HL-60 (cell line): ENCODE data around the gene SOX8.

ENCODE experiments used
- TF ChIP-seq, protein P1 (sequence below): IDR thresholded peaks from one replicate; pipeline ENCODE4 v1.5.1; 2011; ENCODE audit warnings: low read length, control low read depth, inconsistent platforms; ENCODE audit not compliant: insufficient read depth
- TF ChIP-seq, protein P2 (sequence below): IDR thresholded peaks from 2 replicates; pipeline ENCODE4 v1.6.1; 2012; ENCODE audit warnings: low read depth; ENCODE audit not compliant: insufficient replicate concordance

- TF ChIP-seq, protein P1, sequence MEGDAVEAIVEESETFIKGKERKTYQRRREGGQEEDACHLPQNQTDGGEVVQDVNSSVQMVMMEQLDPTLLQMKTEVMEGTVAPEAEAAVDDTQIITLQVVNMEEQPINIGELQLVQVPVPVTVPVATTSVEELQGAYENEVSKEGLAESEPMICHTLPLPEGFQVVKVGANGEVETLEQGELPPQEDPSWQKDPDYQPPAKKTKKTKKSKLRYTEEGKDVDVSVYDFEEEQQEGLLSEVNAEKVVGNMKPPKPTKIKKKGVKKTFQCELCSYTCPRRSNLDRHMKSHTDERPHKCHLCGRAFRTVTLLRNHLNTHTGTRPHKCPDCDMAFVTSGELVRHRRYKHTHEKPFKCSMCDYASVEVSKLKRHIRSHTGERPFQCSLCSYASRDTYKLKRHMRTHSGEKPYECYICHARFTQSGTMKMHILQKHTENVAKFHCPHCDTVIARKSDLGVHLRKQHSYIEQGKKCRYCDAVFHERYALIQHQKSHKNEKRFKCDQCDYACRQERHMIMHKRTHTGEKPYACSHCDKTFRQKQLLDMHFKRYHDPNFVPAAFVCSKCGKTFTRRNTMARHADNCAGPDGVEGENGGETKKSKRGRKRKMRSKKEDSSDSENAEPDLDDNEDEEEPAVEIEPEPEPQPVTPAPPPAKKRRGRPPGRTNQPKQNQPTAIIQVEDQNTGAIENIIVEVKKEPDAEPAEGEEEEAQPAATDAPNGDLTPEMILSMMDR: no peak
- TF ChIP-seq, protein P2, sequence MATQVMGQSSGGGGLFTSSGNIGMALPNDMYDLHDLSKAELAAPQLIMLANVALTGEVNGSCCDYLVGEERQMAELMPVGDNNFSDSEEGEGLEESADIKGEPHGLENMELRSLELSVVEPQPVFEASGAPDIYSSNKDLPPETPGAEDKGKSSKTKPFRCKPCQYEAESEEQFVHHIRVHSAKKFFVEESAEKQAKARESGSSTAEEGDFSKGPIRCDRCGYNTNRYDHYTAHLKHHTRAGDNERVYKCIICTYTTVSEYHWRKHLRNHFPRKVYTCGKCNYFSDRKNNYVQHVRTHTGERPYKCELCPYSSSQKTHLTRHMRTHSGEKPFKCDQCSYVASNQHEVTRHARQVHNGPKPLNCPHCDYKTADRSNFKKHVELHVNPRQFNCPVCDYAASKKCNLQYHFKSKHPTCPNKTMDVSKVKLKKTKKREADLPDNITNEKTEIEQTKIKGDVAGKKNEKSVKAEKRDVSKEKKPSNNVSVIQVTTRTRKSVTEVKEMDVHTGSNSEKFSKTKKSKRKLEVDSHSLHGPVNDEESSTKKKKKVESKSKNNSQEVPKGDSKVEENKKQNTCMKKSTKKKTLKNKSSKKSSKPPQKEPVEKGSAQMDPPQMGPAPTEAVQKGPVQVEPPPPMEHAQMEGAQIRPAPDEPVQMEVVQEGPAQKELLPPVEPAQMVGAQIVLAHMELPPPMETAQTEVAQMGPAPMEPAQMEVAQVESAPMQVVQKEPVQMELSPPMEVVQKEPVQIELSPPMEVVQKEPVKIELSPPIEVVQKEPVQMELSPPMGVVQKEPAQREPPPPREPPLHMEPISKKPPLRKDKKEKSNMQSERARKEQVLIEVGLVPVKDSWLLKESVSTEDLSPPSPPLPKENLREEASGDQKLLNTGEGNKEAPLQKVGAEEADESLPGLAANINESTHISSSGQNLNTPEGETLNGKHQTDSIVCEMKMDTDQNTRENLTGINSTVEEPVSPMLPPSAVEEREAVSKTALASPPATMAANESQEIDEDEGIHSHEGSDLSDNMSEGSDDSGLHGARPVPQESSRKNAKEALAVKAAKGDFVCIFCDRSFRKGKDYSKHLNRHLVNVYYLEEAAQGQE: no peak
Observed at GRCh38 chr16:932831-933330, 48.7 kb upstream of the SOX8 start.
